ENCODE results near the gene SLC5A4.
"Not testable (repeated sequence)": the region's sequence is repeated elsewhere in the genome, so short reads cannot be mapped to it uniquely, and the experiment has no call there.

The SLC5A4 gene

DNA sequence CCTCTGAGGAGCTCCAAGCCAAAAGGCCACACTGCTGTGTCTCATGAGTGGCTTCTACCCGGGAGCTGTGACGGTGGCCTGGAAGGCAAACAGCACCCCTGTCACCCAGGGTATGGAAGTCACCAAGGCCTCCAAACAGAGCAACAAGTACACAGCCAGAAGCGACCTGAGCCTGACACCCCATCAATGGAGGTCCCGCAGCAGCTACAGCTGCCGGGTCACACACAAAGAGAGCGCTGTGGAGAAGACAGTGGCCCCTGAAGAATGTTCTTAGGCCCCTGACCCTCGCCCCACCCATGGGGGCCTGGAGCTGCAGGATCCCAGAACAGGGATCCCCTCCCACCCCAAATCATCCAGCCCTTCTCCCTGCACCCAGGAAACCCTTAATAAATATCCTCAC lies 55.2 kb downstream of the SLC5A4 start:
- TF ChIP-seq, protein P1, sequence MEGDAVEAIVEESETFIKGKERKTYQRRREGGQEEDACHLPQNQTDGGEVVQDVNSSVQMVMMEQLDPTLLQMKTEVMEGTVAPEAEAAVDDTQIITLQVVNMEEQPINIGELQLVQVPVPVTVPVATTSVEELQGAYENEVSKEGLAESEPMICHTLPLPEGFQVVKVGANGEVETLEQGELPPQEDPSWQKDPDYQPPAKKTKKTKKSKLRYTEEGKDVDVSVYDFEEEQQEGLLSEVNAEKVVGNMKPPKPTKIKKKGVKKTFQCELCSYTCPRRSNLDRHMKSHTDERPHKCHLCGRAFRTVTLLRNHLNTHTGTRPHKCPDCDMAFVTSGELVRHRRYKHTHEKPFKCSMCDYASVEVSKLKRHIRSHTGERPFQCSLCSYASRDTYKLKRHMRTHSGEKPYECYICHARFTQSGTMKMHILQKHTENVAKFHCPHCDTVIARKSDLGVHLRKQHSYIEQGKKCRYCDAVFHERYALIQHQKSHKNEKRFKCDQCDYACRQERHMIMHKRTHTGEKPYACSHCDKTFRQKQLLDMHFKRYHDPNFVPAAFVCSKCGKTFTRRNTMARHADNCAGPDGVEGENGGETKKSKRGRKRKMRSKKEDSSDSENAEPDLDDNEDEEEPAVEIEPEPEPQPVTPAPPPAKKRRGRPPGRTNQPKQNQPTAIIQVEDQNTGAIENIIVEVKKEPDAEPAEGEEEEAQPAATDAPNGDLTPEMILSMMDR (conservative IDR thresholded peaks at IDR 0.05; ENCODE audit: low read depth, low read length): no peak
- no peak for DNase-seq (ENCODE audit: low read depth)
- no peak overlapping the region for H3K4me3 ChIP-seq (ENCODE audit: low read length)

DNA sequence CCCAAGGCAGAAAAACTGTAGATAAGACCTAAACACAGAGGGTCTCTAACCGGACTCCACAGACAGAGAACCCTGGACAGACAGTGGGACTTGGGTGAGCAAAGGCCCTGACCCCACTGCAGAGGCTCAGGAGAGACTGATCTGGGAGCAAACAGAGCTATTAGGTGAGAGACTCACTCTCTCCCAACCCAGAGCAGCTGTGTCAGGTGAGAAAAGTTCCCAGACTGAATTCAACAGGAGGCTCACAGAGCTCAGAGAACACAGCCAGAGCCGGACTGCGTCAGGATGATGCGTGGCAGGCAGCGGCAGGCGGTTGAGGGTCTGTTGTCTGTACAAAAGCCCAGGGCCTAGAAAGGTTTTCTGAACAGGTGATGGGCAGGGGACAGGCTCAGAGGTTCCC lies 55.8 kb downstream of the SLC5A4 start:
- no peak for DNase-seq (ENCODE audit: low read depth)
- no peak overlapping the region for H3K4me3 ChIP-seq (ENCODE audit: low read length)
- TF ChIP-seq, protein P1 (conservative IDR thresholded peaks at IDR 0.05; ENCODE audit: low read depth, low read length): no peak

DNA sequence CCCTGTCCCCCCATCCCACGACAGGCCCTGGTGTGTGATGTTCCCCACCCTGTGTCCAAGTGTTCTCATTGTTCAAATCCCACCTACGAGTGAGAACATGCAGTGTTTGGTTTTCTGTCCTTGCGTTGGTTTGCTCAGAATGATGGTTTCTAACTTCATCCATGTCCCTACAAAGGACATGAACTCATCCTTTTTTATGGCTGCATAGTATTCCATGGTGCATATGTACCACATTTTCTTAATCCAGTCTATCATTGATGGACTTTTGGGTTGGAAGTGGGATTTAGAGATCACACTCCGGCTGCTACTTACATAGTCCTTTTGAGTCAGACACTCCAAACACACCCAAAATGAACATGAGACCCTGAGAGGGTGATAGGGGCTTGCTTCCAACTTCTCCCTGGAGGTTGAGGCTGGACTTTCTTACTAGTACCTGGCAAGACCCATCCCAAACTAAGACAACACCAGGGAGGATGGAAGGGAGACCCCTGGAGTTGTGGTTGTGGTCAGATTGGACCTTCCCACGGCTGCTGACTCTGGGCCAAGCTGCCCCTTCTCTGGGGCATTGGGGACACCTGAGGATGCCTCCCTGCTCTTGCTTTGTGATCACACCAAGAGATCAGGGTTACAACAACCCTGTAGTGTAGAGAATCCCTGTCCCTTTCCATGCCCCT lies 57.5 kb downstream of the SLC5A4 start:
- H3K4me3 ChIP-seq (ENCODE audit: low read length); DNase-seq (ENCODE audit: low read depth): not testable (repeated sequence)

DNA sequence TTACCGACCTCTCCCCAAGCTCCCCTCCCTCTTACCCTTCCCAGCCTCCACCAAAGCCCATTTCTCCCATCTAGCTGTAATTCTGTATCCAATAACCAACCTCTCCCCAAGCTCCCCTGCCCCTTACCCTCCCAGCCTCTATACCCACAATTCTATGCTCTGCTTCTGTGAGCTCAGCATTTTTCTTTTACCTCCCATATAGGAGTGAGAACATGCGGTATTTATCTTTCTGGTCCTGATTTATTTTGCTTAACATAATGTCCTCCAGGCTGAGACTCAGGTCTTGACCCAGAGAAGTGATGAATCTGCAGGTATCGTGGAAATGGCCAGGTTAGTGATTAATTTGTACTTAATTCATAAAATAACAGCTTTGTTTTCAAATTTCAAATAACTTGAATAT lies 59.2 kb downstream of the SLC5A4 start:
- DNase-seq (ENCODE audit: low read depth); H3K4me3 ChIP-seq (ENCODE audit: low read length): not testable (repeated sequence)

DNA sequence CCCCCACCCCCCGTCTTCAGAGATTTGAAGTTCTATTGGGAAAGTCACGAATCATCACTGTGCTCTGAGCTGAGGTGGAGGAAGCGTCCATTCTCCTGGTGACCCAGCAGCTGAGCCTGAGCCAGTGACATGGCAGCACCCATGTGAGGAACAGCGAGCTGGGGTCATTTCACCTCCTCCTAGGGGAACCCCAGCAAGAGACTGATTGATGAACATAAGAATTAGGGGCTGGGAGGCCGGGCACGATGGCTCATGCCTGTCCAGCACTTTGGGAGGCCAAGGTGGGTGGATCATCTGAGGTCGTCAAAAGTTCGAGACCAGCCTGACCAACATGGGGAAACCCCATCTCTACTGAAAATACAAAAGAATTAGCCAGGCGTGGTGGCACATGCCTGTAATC lies 61.8 kb downstream of the SLC5A4 start:
- not testable (repeated sequence) for H3K4me3 ChIP-seq (ENCODE audit: low read length); DNase-seq (ENCODE audit: low read depth)

DNA sequence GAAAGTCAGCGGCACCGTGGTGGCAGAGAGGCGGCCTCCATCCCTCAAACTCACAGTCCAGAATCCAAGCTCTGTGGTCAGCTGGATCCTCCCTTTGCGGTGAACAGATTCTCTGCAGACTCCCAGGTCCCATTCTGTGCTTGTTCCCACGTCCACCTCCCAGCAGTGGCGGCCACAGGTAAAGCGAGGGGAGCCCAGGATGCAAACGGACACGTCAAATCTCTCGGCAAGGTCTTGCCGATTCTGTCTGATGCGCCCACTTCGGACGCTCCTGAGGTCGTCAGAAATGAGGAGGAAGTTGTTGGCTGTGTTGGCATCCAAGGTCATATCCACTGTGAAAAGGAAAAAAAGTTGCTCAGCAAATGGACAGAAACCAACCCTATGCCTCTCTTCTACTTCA lies 64.1 kb downstream of the SLC5A4 start:
- not testable (repeated sequence) for DNase-seq (ENCODE audit: low read depth); H3K4me3 ChIP-seq (ENCODE audit: low read length)

DNA sequence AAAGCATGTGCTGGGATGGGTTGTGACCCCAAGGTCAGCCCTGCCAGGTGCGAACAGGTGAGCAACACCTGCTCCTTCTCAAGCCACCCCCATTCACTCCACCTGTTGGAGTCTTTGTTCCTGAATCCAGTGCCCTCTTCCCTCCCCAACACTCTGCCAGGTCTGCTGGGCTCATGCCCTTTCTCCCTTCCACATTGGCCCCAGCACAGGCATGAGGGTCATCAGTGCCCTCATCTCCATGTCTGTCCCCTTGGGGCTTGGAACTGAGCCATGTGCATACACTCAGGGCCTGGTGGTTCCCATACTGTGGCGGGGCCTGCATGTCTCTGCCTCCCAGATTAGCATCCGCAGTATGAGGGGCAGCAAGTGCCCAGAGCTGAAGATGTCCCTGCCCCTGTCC lies 69.3 kb downstream of the SLC5A4 start:
- TF ChIP-seq, protein P1 (conservative IDR thresholded peaks at IDR 0.05; ENCODE audit: low read depth, low read length): no peak
- H3K4me3 ChIP-seq (ENCODE audit: low read length): no peak overlapping the region
- DNase-seq (ENCODE audit: low read depth): no peak

DNA sequence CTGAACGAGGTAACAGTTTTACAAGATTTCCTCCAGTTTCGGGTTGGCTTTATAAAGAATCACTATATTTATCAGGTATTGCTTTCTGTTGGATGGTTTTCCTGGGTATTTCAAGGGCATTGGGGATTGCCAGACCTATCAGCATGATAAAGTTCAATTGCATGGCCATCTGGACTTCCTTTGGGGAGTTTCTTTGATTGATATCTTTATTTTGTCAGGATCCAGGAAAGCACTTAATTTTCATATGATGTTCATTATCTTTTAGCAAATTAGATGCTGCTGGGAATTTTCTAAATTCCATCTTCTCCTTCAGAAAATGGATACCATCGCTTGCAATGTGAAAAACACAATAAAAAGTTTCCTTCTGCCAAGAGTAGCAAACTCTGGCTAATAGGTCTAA lies 71.5 kb downstream of the SLC5A4 start:
- no peak for DNase-seq (ENCODE audit: low read depth)
- TF ChIP-seq, protein P1 (conservative IDR thresholded peaks at IDR 0.05; ENCODE audit: low read depth, low read length): no peak
- no peak overlapping the region for H3K4me3 ChIP-seq (ENCODE audit: low read length)

DNA sequence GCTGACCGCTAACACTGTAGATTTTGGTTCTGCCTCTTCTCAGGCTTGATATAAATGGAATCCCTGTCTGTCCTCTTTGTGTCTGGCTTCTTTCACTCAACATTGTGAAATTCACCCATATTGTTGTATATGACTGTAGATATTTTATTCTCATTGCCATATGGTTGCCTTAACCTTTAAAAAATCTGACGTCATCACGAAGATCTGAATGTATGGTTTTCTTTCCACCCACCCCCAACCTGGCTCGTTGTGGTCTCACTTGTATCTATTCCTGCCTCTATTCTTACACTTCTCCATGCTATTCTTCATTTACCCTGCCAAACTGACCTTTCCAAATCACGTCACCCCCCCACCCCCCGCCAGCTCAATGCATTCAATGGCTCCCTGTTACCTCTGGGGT lies 74.1 kb downstream of the SLC5A4 start:
- DNase-seq (ENCODE audit: low read depth): no peak
- no peak overlapping the region for H3K4me3 ChIP-seq (ENCODE audit: low read length)
- TF ChIP-seq, protein P1 (conservative IDR thresholded peaks at IDR 0.05; ENCODE audit: low read depth, low read length): no peak
